ENCODE results near the gene AQP3. TPM values are rescaled to one million over a fixed set of nuclear protein-coding genes. Genes with fewer than 3 reads are reported as not detected.
"Not testable (repeated sequence)": the region's sequence is repeated elsewhere in the genome, so short reads cannot be mapped to it uniquely, and the experiment has no call there.

AQP3 gene
- total RNA-seq, 1 experiment from 2014 or later: 5.5 TPM

- no peak for TF ChIP-seq REST (IDR thresholded peaks at IDR 0.05; ENCODE audit: low read depth)
- no peak for TF ChIP-seq EZH2 (IDR thresholded peaks at IDR 0.05)
- TF ChIP-seq ZFX (IDR thresholded peaks at IDR 0.05): no peak
- no peak for TF ChIP-seq CTCF (IDR thresholded peaks at IDR 0.05 in 2 of 3, conservative IDR thresholded peaks at IDR 0.05 in 1 of 3; ENCODE audit: borderline replicate concordance in 1 of 3, insufficient read depth in 1 of 3, low read depth in 2 of 3, low read length in 2 of 3)
- no peak for TF ChIP-seq TCF7L2 (IDR thresholded peaks at IDR 0.05; ENCODE audit: borderline replicate concordance, extremely low read depth, insufficient read depth, insufficient read length)
- TF ChIP-seq CBX3 (IDR thresholded peaks at IDR 0.05; ENCODE audit: low read depth): no peak
- no peak for TF ChIP-seq ZNF274 (IDR thresholded peaks at IDR 0.05; ENCODE audit: low read depth, low read length)
Observed at GRCh38 chr9:33393581-33393980, 53.8 kb downstream of the AQP3 start (continued).

GRCh38 chr9:33392591-33393021 lies 54.8 kb downstream of the AQP3 start:
- H3K9me3 ChIP-seq (ENCODE audit: control insufficient read depth in 1 of 2, insufficient read depth in 1 of 2, low read depth in 1 of 2, low read length in 2 of 2); H3K4me3 ChIP-seq (replicated peaks in 1 of 2; ENCODE audit: low read depth in 1 of 2, low read length in 2 of 2); H3K27me3 ChIP-seq (ENCODE audit: insufficient read depth, low read length); H3K9ac ChIP-seq (ENCODE audit: low read length); H2AFZ ChIP-seq (ENCODE audit: low read depth, low read length, poor library complexity, severe bottlenecking); BruUV-seq (replicated peaks); intact Hi-C loops (cut with micrococcal nuclease); DNase-seq (ENCODE audit: low read depth, low spot score); H3K9me2 ChIP-seq (ENCODE audit: insufficient read depth); RAD21 ChIA-PET (ENCODE audit: low non-redundant PET in 1 of 2, low total read pairs in 2 of 2, uncharacterized antibody in 2 of 2, unreplicated experiment in 2 of 2); H4K20me1 ChIP-seq (ENCODE audit: insufficient read depth); H3K36me3 ChIP-seq (ENCODE audit: control insufficient read depth in 1 of 2, insufficient read depth in 2 of 2, low read length in 2 of 2); H3K27ac ChIP-seq (ENCODE audit: low read depth, low read length); H3K79me2 ChIP-seq (ENCODE audit: insufficient read depth, low read length): not testable (repeated sequence)
- CTCF ChIA-PET: interaction anchor here (2.2 to 2.9 kb wide), 2 partner anchors 17 to 60 kb away, joined by 7 to 17 read pairs; no protein-coding TSS in a partner anchor
- H3K4me2 ChIP-seq (ENCODE audit: low read length): peak overlapping the region; percentile 23; the same call in 1 of the 2 replicates
- ATAC-seq: peak; percentile 44; the same call in 1 of the 2 replicates
- POLR2A ChIA-PET: interaction anchor here (1.1 kb wide), 1 partner anchor 17 kb away, joined by 3 read pairs; no protein-coding TSS in a partner anchor
- H3K4me1 ChIP-seq (ENCODE audit: control insufficient read depth in 1 of 2, insufficient read depth in 2 of 2, low read length in 2 of 2): peaks cover 24 to 26% of the 10 kb centered on the region in 2 experiments; a peak in 3 of 4 replicates

Small RNA genes within 50 kb of the gene (microRNA-seq; reads per million reads assigned to microRNA genes)
- gene MIR6851 (ENCODE audit: borderline number of aligned reads): not detected

Other genes with a start within 250 kb of the AQP3 start
- not detected for gene SPINK4, start 207.4 kb downstream of the AQP3 start, total RNA-seq (2021; ENCODE audit: unreplicated experiment)
- gene BAG1, start 182.9 kb downstream of the AQP3 start, total RNA-seq (2021; ENCODE audit: unreplicated experiment): 58.2 TPM
- gene CHMP5, start 182.5 kb downstream of the AQP3 start, total RNA-seq (2021; ENCODE audit: unreplicated experiment): 61.8 TPM
- 31.7 TPM for gene NFX1, start 157.1 kb downstream of the AQP3 start, total RNA-seq (2021; ENCODE audit: unreplicated experiment)
- 0.96 TPM for gene AQP7, start 45.0 kb downstream of the AQP3 start, total RNA-seq (2021; ENCODE audit: unreplicated experiment)
- 36.4 TPM for gene NOL6, start 26.3 kb upstream of the AQP3 start, total RNA-seq (2021; ENCODE audit: unreplicated experiment)
- 3.9 TPM for gene ANKRD18B, start 76.7 kb upstream of the AQP3 start, total RNA-seq (2021; ENCODE audit: unreplicated experiment)